Measurements from ENCODE around the gene GALNT11. TPM values are rescaled to one million over a fixed set of nuclear protein-coding genes. Genes with fewer than 3 reads are reported as not detected.
"Not testable (repeated sequence)": the region's sequence is repeated elsewhere in the genome, so short reads cannot be mapped to it uniquely, and the experiment has no call there.

GALNT11 gene
- total RNA-seq: 16.3 and 16.5 TPM in 2 replicates

DNA sequence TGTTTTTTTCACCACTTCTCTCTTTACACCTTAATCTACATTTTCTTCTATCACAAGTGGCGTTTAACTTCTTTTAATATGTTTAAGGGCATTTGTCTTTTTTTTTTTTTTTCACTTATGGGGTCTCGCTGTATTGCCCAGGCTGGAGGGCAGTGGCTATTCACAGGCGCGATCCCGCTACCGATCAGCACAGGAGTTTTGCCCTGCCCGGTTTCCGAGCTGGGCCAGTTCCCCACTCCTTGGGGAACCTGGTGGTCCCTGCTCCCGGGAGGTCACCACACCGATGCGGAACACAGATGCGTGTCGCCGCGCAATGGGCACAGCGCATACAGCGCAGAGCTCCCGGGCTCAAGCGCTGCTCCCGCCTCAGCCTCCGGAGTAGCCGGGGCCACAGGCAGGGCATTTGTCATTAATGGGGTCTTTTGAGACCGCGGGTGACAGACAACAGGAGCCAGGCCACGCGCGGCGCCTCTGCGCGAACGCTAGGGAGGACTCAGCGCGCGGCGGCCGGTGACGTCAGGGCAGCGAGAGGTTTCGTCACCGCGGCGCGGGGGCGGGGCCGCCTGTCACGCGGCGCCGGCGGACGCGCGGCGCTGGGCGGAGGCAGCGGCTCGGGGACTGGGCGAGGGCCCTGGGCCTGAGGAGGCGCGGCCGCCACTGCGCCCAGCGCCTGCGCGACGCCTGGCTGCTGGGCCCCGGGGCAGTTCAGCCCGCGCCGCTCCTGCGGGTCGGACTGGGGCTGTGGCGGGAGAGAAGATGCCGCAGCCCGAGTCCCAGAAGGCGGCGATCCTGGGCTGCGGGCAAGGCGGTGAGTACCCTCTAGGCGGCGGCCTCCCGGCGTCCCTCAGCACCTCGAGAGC lies at the start of gene GALNT11:
Gene GALNT11 (plus strand): TSS at position 598 of the 860 bp plus-strand sequence. CDS start 68,554 bp downstream, outside the sequence.
- intact Hi-C loops (cut with micrococcal nuclease): loop anchor here (1.0 to 2.0 kb wide), 6 partner anchors 119 to 734 kb away; partner anchors contain the start of genes ACTR3B, PRKAG2 and XRCC2

DNA sequence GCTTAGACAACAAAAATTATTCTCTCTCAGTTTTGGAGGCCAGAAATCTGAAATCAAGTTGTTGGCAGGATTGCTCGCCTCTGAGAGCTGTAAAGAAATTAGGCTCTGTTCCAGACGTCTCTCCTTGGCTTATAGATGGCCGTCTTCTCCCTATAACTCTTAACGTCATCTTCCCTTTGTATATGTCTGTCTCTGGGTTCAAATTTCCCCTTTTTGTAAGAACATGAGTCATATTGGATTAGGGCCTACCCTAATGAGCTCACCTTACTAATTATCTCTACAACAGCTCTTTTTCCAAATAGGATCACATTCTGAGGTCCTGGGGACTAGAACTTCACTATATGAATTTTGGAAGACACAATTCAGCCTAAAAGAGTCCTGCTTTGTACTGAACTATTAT lies 46.9 kb upstream of the GALNT11 start:
- intact Hi-C loops (cut with micrococcal nuclease): no loop called here

DNA sequence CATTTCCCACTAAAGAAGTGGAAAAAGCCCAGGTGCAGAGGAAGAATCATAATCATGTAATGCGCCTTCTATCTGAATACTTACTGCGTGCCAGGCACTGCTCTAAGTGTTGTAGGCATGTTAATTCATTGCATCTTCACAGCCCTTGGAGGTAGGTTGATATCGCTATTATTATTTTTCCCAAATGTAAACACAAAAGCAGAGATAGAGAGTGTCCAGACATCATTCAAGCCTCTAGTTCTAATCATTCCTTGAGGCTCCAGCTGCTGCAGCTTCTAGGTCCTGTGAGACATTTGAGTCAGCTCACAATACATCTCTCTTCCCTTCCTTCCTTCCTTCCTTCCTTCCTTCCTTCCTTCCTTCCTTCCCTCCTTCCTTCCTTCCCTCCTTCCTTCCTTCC lies 44.3 kb upstream of the GALNT11 start:
- intact Hi-C loops (cut with micrococcal nuclease): no loop called here

DNA sequence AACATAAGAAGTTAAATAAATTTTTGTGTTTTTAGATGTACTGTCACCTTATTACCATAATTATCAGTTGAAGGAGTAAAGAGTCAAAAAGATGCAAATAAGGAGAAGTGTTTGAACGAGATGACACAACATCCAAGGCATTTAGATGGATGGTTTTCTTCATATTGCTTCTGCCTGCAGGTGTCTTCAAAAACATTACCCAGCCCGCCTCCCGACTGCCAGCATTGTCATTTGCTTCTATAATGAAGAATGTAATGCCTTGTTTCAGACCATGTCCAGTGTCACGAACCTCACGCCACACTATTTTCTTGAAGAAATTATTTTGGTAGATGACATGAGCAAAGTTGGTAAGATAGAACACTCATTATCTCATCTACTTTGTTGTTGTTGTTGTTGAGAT lies 42.7 kb upstream of the GALNT11 start:
- intact Hi-C loops (cut with micrococcal nuclease): no loop called here

DNA sequence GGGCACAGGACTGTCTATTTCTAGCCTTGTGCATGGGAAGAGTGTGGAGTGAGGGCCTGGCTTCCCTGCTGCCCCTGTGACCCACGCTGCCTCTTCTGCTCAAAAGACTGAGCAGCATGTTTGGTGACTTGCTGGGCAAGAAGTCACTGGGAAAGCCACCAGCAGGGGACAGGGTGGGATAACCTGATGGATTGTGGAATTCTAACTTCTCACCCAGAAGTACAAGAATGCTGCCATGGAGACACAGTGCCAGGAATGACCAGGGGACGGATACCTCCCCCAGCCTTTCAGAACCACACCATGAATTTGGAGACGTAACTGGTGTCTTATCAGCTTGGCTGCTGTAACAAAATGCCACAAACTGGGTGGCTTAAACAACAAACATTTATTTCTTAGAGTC lies 40.9 kb upstream of the GALNT11 start:
- intact Hi-C loops (cut with micrococcal nuclease): no loop called here

DNA sequence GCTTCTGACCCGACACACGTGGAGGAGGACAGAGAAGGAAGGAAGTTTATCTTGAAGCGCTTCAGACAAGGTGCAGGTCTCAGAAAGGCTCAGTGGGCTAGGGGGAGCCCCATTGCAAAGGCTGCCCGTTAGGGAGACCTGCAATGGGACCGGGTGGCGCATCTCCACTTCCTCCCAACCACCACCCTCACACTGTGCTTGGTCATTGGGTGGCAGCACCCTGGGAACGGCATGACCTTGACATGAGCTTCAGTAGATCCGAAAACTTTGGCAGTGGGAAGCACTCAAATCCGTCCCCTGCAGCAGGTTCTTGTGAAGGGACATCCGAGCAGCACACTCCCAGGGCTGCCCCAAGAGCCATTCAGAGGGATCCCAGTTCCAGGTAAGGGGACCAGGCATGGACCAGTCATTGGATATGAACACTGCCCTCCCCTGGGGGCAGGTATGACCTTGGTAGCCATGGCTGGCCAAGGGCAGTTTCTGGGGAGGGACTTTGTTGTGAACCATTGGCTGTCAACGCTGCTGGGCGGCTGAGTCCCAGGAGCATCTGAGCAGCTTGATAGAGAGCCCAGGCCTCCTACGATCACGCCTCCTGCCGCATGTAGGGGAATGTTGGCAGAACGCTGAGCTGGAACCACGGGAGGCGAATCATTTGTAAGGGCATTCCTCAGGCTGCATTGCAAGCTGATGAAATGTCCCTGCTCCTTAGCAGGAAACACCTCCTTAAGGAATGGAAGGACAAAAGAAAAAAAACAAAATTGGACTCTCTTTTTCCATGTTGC lies 37.5 kb upstream of the GALNT11 start:
- intact Hi-C loops (cut with micrococcal nuclease): no loop called here

DNA sequence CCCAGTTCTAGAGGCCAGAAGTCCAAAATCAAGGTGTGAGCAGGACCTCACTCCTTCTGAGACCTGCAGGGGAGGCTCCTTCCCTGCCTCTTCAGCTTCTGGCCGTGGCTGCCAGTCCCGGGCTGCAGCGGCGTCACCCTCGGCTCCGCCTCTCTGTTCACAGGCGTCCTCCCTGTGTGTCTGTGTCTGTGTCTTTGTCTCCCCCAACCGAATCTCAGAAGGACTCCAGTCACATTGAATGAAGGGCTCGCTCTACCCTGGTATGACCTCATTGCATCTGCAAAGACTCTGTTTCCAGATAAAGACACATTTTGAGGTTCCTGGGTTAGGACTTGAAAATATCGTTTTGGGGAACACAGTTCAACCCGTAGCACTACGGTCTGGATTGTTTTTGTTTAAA lies 33.1 kb upstream of the GALNT11 start:
- intact Hi-C loops (cut with micrococcal nuclease): no loop called here

DNA sequence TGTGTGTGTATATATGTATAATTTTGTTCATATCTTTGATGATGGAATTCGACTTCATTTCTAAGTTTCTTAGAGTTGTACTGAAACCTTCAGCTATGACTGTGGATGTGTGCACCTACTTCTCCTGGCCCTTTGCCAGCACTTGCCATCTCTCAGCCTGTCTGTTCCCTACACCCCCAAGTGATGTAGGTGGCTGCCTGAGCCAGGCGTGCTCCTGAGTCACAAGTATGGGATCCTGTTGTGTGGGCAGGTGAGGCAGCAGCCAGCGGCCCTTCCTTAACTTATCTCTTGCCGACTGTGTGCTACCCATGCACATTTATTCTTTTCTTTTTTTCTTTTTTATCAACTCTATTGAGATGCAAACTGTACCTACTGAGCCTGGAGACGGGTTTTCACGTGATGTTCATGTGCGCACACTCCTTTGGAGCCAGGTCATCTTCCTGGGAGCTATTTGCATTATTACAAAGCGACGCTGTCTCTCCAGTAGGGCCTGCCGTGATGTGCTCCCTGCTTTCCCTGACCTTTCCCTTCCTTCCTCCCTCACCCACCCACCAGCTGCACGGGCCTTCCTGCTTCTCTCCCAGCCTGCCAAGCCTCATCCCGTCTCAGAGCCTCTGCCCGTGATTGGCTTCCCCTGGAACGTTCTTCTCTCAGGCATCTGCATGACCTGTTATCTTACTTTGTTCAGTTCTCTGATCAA lies 31.3 kb upstream of the GALNT11 start:
- intact Hi-C loops (cut with micrococcal nuclease): no loop called here

DNA sequence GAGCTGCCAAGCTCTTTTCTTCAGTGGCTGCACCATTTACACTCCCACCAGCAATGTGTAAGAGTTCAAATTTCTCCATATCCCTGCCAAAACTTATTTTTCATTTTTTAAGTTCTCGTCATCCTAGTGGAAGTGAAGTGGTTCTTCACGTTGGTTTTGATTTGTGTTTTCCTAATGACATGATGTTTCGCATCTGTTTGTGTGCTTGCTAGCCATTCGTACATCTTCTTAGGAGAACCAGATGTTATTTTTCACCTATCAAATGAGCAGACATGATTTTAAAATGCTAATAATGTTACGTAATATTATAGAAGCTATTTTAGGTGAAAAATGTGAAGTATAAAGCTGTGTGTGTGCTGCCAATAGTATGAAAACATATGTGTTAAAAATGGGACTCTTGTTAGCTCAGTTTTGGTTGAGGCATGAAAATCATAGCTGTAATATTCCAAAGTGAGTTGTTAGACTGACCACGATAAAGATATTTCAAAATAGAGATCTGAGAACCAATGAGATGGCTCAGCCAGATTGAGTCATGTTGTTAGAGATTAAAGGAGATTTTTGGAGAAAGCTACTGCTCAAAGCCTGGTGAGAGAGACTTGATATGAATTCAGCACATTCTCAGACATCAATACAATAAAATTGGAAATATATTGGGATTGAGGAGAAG lies 25.9 kb upstream of the GALNT11 start:
- intact Hi-C loops (cut with micrococcal nuclease): no loop called here

DNA sequence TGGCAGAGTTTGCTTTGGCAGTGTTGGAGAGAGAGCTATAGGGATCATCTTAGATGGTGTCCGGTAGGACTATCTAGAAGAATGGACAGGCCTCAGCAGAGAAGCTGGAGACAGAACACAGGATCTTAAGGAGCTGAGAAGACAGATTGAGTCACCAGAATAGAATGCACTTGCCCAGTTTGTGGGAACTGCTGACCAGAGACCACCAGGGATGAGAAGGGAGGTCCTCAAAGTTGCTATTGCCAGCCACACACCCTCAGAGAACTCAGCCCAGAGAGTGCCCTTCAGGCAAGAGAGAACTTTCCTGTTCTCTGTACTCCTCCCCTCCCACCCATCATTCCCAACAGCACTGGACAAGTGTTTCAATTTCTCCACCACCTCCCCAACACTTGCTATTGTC lies 25.3 kb upstream of the GALNT11 start:
- intact Hi-C loops (cut with micrococcal nuclease): no loop called here

DNA sequence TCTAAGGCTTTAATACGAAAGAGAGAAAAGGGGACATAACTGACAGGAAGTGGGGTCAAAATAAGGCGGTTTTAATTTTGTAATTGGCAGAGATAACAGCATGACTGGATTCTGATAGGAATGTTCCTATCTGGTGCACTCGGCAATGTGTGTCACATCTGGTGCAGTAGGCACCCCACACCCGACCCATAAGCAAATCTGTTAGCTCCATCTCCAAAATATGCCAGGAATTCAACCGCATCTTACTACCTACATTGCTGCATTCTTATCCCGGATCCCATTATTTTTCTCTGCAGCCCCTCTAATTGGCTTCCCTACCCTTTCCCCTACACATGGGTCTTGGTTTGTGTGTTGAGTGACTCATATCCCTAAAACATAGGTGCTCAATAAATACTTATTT lies 19.1 kb upstream of the GALNT11 start:
- intact Hi-C loops (cut with micrococcal nuclease): no loop called here

DNA sequence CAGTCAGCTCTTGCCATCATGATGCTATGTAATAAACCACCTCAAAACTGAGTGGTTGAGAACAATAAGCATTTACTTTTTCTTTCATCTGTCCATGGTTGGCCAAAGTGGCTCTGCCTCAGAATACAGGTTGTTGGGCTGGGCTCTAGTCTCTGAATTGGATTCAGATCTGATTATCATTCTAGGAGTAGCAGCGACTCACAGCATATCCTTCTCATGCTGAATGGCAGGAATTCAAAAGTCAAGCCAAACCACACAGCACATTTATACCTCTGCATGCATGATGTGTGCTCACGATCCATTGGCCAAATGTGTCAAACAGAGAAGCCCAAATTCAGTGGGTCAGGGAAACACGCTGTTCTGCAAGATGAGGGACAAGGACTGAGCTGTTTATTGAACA lies 13.6 kb upstream of the GALNT11 start:
- intact Hi-C loops (cut with micrococcal nuclease): no loop called here

DNA sequence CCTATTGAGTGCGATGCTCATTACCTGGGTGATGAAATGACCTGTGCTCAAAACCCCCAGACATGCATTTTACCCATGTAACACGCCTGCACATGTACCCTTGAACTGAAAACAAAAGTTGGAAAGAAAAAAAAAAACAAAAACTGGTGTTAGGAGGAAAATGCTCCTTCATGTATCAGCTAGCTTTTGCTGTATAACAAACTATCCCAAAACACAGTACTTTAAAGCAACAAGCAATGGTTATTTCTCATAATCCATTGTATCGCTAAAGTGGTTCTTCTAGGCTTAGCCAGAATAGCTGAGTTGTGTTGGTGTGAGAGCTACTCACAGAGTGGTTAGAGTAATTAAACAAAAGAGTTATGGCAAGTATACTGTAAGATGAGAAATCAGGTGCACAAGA lies 12.2 kb upstream of the GALNT11 start:
- intact Hi-C loops (cut with micrococcal nuclease): no loop called here

DNA sequence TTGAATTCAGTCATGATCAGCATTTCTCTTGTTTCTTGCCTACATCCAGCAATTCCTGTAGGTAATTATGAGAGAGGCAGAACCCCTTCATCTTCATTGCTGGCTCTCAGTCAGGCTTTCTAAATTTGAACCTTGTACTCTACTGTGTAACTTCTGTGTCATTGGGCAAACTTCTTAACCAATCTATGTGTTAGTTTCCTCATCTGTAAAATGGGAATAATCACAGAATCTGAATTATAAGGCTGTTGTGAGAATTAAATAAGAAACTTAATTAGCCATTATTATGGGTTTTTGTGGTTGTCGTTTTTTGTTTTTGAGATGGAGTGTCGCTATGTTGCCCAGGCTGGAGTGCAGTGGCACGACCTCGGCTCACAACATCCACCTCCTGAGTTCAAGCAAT lies 11.5 kb upstream of the GALNT11 start:
- intact Hi-C loops (cut with micrococcal nuclease): no loop called here

DNA sequence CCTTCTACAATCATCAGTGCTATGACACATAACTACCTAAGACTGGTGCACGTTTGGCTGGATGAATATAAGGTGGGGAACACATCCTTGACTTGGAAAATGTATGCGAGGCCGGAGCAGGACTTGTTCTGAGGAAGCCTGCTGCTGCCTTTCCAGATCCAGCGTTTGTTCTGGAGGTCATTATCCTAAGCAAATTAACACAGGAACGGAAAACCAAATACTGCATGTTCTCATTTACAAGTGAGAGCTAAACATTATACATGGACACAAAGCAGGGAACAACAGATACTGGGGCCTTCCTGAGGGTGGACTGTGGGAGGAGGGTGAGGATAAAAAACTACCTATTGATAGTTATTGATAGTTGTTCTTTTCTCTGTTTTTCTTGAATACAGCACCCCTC lies 10.8 kb upstream of the GALNT11 start:
- intact Hi-C loops (cut with micrococcal nuclease): no loop called here

DNA sequence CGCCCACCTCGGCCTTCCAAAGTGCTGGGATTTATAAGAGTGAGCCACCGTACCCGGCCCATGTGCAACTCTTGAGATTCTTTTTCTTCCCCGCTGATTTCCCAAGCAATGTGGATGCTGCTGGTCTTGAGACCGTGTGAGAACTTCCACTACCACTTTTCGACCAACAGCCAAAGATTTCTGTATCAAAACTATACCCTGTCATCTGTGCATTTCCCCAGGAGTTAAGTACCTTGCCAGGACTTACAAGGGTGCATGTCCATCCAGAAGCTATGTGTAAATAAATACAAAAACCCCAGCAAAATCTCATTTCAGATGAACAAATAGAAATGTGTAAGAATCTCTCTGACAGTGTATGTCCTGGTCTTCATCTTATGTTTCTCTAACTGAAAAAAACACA lies 9.9 kb upstream of the GALNT11 start:
- intact Hi-C loops (cut with micrococcal nuclease): no loop called here

DNA sequence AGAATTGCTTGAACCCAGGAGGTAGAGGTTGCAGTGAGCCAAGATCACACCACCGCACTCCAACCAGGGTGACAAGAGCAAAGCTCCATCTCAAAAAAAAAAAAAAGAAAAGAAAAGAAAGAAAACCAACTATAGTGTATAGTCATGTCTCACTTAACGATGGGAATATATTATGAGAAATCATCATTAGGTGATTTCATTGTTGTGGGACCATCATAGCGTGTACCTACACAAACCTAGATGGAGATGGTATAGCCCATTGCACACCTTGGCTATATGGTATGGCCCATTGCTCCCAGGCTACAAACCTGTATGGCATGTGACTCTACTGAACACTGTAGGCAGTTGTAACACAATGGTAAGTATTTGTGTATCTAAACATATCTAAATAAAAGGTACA lies 8.5 kb upstream of the GALNT11 start:
- intact Hi-C loops (cut with micrococcal nuclease): no loop called here

DNA sequence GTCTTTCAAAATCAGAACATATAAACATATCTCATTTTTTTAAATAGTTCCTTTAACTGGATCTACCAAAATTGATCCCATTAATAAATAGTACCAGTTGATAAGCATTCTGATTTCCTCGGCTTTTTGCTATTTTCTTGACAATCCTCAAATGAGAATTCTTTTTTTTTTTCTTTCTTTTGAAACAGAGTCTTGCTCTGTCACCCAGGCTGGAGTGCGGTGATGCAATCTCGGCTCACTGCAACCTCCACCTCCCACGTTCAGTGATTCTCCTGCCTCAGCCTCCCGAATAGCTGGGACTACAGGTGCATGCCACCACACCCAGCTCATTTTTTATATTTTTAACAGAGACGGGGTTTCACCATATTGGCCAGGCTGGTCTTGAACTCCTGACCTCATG lies 7.8 kb upstream of the GALNT11 start:
- intact Hi-C loops (cut with micrococcal nuclease): not testable (repeated sequence)

DNA sequence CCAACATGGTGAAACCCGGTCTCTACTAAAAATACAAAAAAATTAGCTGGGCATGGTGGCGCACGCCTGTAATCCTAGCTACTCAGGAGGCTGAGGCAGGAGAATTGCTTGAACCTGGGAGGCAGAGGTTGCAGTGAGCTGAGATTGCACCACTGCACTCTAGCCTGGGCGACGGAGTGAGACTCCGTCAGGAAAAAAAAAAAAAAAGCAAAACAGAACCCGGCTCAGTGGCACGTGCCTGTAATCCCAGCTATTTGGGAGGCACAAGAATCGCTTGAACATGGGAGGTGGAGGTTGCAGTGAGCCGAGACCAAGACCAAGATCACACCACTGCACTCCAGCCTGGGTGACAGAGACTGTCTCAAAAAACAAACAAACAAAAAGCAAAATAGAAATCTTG lies 3.7 kb upstream of the GALNT11 start:
- intact Hi-C loops (cut with micrococcal nuclease): not testable (repeated sequence)

DNA sequence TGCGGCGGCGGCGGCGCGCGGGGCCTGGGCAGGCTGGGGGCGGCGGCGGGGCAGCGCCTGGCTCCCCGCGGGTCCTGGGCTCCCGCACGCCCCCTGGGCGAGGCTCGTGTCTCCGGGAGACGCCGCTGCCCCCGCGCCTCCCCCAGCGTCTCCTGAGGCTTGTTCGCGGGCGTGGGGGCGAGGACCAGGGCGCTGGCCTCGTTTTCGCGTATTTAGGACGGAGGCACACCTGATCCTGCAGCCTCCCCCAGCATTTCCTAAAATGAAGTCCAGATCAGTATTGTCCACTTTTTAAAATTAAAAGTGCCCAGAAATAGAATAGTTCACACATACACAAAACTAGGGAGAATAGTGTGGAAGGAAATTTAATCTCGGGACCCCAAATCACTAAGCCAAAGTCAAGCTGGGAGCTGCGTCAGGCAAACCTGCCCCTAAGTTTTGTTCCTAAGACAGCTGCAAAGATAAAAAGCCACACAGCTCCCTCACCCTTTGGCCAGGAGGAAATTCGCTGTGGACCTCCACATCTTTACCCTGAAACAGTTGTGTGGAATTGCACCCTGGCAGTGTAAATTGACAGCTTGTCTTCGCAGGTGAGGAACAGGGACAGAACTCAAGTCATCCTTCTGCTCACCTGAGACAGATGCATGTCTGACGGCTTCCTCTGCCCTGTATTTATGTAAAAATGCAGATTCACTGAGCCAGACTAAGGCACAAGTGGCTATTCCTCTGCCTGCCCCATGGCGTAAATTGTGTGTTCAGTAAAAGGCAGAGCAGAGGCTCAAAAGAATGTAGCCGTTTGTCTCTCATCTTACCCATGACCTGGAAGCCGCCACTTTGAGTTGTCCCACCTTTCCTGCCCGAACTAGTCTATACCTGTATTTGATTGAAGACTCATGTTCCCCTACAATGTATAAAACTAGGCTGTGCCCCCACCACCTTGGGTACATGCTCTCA lies 740 bp downstream of the GALNT11 start:
- intact Hi-C loops (cut with micrococcal nuclease): loop anchor here (1.0 to 2.0 kb wide), 7 partner anchors 89 to 733 kb away; partner anchors contain the start of genes ACTR3B, PRKAG2 and XRCC2
